ENCODE measurements around the gene NFKBIE. TPM values are rescaled to one million over a fixed set of nuclear protein-coding genes. Genes with fewer than 3 reads are reported as not detected.

NFKBIE gene
- total RNA-seq, 1 experiment from 2014 or later: 9.7 TPM

DNA sequence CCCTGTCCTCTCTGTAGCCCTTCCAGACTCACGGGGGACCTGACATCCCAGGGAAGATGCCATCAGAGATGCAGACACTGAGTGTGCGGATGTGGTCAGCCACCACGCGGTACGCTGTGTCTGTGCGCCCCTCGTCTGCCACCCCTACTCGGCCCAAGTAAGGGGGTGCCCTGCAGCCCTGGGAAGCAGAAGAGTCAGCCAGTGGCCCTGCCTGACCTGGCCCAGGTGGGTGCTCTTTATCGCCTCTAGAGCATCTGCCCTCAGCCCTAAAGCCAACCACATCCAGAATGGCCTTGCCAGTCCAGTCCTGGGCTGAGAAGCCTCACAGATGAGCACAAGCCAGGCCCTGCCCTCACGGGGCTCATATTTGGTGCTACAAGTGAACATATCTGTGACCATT is 41.9 kb upstream of the NFKBIE start:
- no peak overlapping the region for H2BK5ac ChIP-seq (ENCODE audit: insufficient read length, low read length)
- peaks cover 2% of the 10 kb centered on the region; the same call in 1 of the 2 replicates for H3K27me3 ChIP-seq (ENCODE audit: insufficient read depth, low read length)
- peaks cover 7% of the 10 kb centered on the region in 2 experiments for H3K4me1 Mint-ChIP-seq
- no peaks in the 10 kb centered on the region for H3K4me1 ChIP-seq (ENCODE audit: insufficient read depth, low read length)
- H3K79me1 ChIP-seq (ENCODE audit: insufficient read depth, low read depth, low read length, poor library complexity, severe bottlenecking): peaks cover 5% of the 10 kb centered on the region
- H4K5ac ChIP-seq (ENCODE audit: insufficient read length, low read depth, low read length): no peak overlapping the region
- H3K56ac ChIP-seq (ENCODE audit: insufficient read length, low read depth, low read length): no peak overlapping the region
- no peak overlapping the region for H3K4ac ChIP-seq (ENCODE audit: low read depth, low read length)
- H3T11ph ChIP-seq (ENCODE audit: low read length): no peak overlapping the region
- H2BK120ac ChIP-seq (ENCODE audit: low read depth, low read length, poor library complexity, severe bottlenecking): no peak overlapping the region
- no peak overlapping the region for H3K23ac ChIP-seq (ENCODE audit: insufficient read length, low read depth, low read length)
- no peaks in the 10 kb centered on the region for H4K20me1 ChIP-seq (ENCODE audit: control insufficient read depth, insufficient read depth, insufficient read length)
- peaks cover 3% of the 10 kb centered on the region; the same call in 1 of the 2 replicates for H3K79me2 ChIP-seq (ENCODE audit: insufficient read depth, low read length)
- H2BK12ac ChIP-seq (ENCODE audit: insufficient read length, low read depth, low read length): no peak overlapping the region
- no peak overlapping the region for H3K27ac ChIP-seq (ENCODE audit: insufficient read length, low read depth, low read length)
- no peak overlapping the region for H3K4me2 ChIP-seq (ENCODE audit: insufficient read depth, insufficient read length, low read length)
- no peak overlapping the region; a peak in 1 of 7 replicates for H3K27ac Mint-ChIP-seq
- no peak overlapping the region for H3K14ac ChIP-seq (ENCODE audit: insufficient read depth, low read length)
- no peak overlapping the region for H3K4me3 Mint-ChIP-seq
- TF ChIP-seq, protein P1, sequence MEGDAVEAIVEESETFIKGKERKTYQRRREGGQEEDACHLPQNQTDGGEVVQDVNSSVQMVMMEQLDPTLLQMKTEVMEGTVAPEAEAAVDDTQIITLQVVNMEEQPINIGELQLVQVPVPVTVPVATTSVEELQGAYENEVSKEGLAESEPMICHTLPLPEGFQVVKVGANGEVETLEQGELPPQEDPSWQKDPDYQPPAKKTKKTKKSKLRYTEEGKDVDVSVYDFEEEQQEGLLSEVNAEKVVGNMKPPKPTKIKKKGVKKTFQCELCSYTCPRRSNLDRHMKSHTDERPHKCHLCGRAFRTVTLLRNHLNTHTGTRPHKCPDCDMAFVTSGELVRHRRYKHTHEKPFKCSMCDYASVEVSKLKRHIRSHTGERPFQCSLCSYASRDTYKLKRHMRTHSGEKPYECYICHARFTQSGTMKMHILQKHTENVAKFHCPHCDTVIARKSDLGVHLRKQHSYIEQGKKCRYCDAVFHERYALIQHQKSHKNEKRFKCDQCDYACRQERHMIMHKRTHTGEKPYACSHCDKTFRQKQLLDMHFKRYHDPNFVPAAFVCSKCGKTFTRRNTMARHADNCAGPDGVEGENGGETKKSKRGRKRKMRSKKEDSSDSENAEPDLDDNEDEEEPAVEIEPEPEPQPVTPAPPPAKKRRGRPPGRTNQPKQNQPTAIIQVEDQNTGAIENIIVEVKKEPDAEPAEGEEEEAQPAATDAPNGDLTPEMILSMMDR (conservative IDR thresholded peaks at IDR 0.05): no peak
- peaks cover 37 to 89% (median 85%) of the 10 kb centered on the region in 3 experiments for H3K36me3 Mint-ChIP-seq (ENCODE audit: insufficient read depth in 1 of 3, low read depth in 3 of 3)
- no peaks in the 10 kb centered on the region for H3K23me2 ChIP-seq (ENCODE audit: insufficient read length, low read depth, low read length, poor library complexity, severe bottlenecking)
- no peak for DNase-seq
- H4K91ac ChIP-seq (ENCODE audit: insufficient read length, low read depth, low read length): no peak overlapping the region
- H4K8ac ChIP-seq (replicated peaks; ENCODE audit: insufficient read length, low read depth, low read length): no peak overlapping the region
- no CpG with 5 or more reads among the region's 10 CpGs for WGBS (ENCODE audit: extremely low coverage, insufficient read length, low lambda C conversion rate)
- H2BK15ac ChIP-seq (ENCODE audit: low read depth, low read length): no peak overlapping the region
- no peak overlapping the region for H2AFZ ChIP-seq (ENCODE audit: low read length)
- no peaks in the 10 kb centered on the region for H3K27me3 Mint-ChIP-seq (ENCODE audit: low read depth)
- H3K18ac ChIP-seq (ENCODE audit: insufficient read length, low read depth, low read length): no peak overlapping the region
- no peaks in the 10 kb centered on the region for H3K9me3 Mint-ChIP-seq
- no peak overlapping the region for H3K9ac ChIP-seq (ENCODE audit: extremely low read depth, insufficient read length, low read length)
- no peaks in the 10 kb centered on the region for H3K9me3 ChIP-seq (ENCODE audit: control insufficient read depth, low read depth, low read length)
- H2AK5ac ChIP-seq (ENCODE audit: insufficient read length, low read length): no peak overlapping the region
- H2BK20ac ChIP-seq (ENCODE audit: low read depth, low read length, poor library complexity, severe bottlenecking): no peak overlapping the region

All from H9 (cell line).